SK-N-SH (cell line): ENCODE measurements around the gene TMCC2. TPM values are rescaled to one million over a fixed set of nuclear protein-coding genes. Genes with fewer than 3 reads are reported as not detected.

Source experiments
- CTCF ChIA-PET: fragments of 300-600, 350-600 bp; formaldehyde crosslinking; extraction: SDS; loops from one replicate; lab custom pipeline; 2021; lab: Yijun Ruan, JAX
- POLR2A ChIA-PET: fragments of 350-600 bp; sonication (Branson Sonifier 250); formaldehyde crosslinking; extraction: SDS; loops from one replicate; lab custom pipeline; 2020; ENCODE audit warnings: antibody characterized with exemption, inconsistent platforms; lab: Yijun Ruan, JAX
- DNase-seq: peaks from one replicate; pipeline ENCODE4 v3.0.0; 2012
- H2AFZ ChIP-seq: fragments of 200-600 bp; sonication (generic); 2 replicates; pipeline ENCODE4 v1.8.1; 2016; ENCODE audit warnings: antibody characterized with exemption, mild to moderate bottlenecking, low read depth
- H3F3A ChIP-seq: fragments of 200-600 bp; sonication (generic); replicated peaks from 2 replicates; pipeline ENCODE3; 2016; ENCODE audit warnings: antibody characterized with exemption, mild to moderate bottlenecking; ENCODE audit not compliant: insufficient read depth
- H3K27ac ChIP-seq, 2 experiments: fragments of 200-500 bp in 1 of 2; fragments of 200-600 bp in 1 of 2; sonication (Bioruptor generic) in 1 of 2; sonication (generic), shearing (Covaris generic) in 1 of 2; 2 replicates each; pipeline versions ENCODE4 v1.5.1 to v1.6.1; 2014 to 2016; ENCODE audit warnings: low read depth in 2 of 2, inconsistent platforms in 1 of 2, low read length in 1 of 2, mild to moderate bottlenecking in 1 of 2, mixed read lengths in 1 of 2
- H3K27me3 ChIP-seq: fragments of 200-600 bp; sonication (generic), shearing (Covaris generic); 2 replicates; pipeline ENCODE4 v1.6.1; 2016; ENCODE audit warnings: mixed run types; ENCODE audit not compliant: insufficient read depth
- H3K36me3 ChIP-seq, 2 experiments: fragments of 200-500 bp in 1 of 2; fragments of 200-600 bp in 1 of 2; sonication (Bioruptor generic) in 1 of 2; sonication (generic) in 1 of 2; replicated peaks in 1 of 2; 2 replicates each; pipeline versions ENCODE3 to v1.5.1; 2014 to 2016; ENCODE audit warnings: low read length in 1 of 2, mild to moderate bottlenecking in 1 of 2; ENCODE audit not compliant: insufficient read depth in 2 of 2, control insufficient read depth in 1 of 2
- H3K4me1 ChIP-seq, 2 experiments: fragments of 200-500 bp in 1 of 2; fragments of 200-600 bp in 1 of 2; sonication (Bioruptor generic) in 1 of 2; sonication (generic), shearing (Covaris generic) in 1 of 2; 2 replicates each; pipeline versions ENCODE4 v1.5.1 to v1.6.1; 2014 to 2016; ENCODE audit warnings: low read depth in 1 of 2, low read length in 1 of 2, mixed run types in 1 of 2; ENCODE audit not compliant: insufficient read depth in 2 of 2, control insufficient read depth in 1 of 2
- H3K4me2 ChIP-seq: fragments of 200-600 bp; sonication (generic), shearing (Covaris generic); 2 replicates; pipeline ENCODE4 v1.6.1; 2017; ENCODE audit warnings: mixed run types
- H3K4me3 ChIP-seq, 2 experiments: fragments of 200-500 bp in 1 of 2; fragments of 200-600 bp in 1 of 2; sonication (Bioruptor generic) in 1 of 2; sonication (generic), shearing (Covaris generic) in 1 of 2; 2 replicates each; pipeline versions ENCODE4 v1.5.1 to v1.8.1; 2014 to 2016; ENCODE audit warnings: low read depth in 2 of 2, inconsistent platforms in 1 of 2, low read length in 1 of 2, mild to moderate bottlenecking in 1 of 2, mixed read lengths in 1 of 2, moderate library complexity in 1 of 2
- H3K79me2 ChIP-seq: fragments of 200-600 bp; sonication (generic); 2 replicates; pipeline ENCODE4 v1.8.1; 2017; ENCODE audit warnings: mild to moderate bottlenecking; ENCODE audit not compliant: insufficient read depth
- H3K9ac ChIP-seq: fragments of 200-600 bp; sonication (generic); 2 replicates; pipeline ENCODE4 v1.6.1; 2017; ENCODE audit warnings: mixed run types
- H3K9me2 ChIP-seq: fragments of 200-600 bp; sonication (generic); 2 replicates; pipeline ENCODE4 v1.6.1; 2017; ENCODE audit warnings: mixed run types
- H3K9me3 ChIP-seq: fragments of 200-600 bp; sonication (generic); 2 replicates; pipeline ENCODE4 v1.6.1; 2017; ENCODE audit warnings: mixed run types, mild to moderate bottlenecking, moderate library complexity
- H4K20me1 ChIP-seq: fragments of 200-600 bp; sonication (generic); 2 replicates; pipeline ENCODE4 v1.6.1; 2017; ENCODE audit warnings: mild to moderate bottlenecking, mixed run types; ENCODE audit not compliant: insufficient read depth
- CHD2 ChIP-seq: fragments of 150-350 bp; IDR thresholded peaks from 2 replicates; pipeline ENCODE4 v1.6.1; 2018; ENCODE audit warnings: low read length; ENCODE audit not compliant: partially characterized antibody
- ELF1 ChIP-seq: IDR thresholded peaks from 2 replicates; pipeline ENCODE4 v1.4.0; 2012
- FOXJ3 ChIP-seq: sonication (generic); formaldehyde crosslinking; IDR thresholded peaks from 2 replicates; pipeline ENCODE4 v1.5.1; 2020; ENCODE audit warnings: mild to moderate bottlenecking, missing genetic modification reagents
- GABPA ChIP-seq: IDR thresholded peaks from 2 replicates; pipeline ENCODE4 v1.4.0; 2012; ENCODE audit warnings: low read depth, mild to moderate bottlenecking
- GATA2 ChIP-seq: sonication (generic); formaldehyde crosslinking; IDR thresholded peaks from 2 replicates; pipeline ENCODE4 v1.5.0; 2020; ENCODE audit warnings: mild to moderate bottlenecking, missing genetic modification reagents
- JUND ChIP-seq: IDR thresholded peaks from 2 replicates; pipeline ENCODE4 v1.4.0; 2012
- MEF2A ChIP-seq: IDR thresholded peaks from 2 replicates; pipeline ENCODE4 v1.4.0; 2012; ENCODE audit warnings: low read depth, borderline replicate concordance
- RXRA ChIP-seq: IDR thresholded peaks from 2 replicates; pipeline ENCODE4 v1.4.0; 2012; ENCODE audit warnings: low read depth, mild to moderate bottlenecking, borderline replicate concordance
- YY1 ChIP-seq: IDR thresholded peaks from 2 replicates; pipeline ENCODE4 v1.4.0; 2012; ENCODE audit warnings: low read depth, mild to moderate bottlenecking
- WGBS: methylation state at CpG from one replicate; pipeline ENCODE4 v1.1.6; 2017; ENCODE audit warnings: low lambda C conversion rate; 5-methylcytosine and 5-hydroxymethylcytosine counted together
- polyA plus RNA-seq, 3 experiments: library from polyadenylated mRNA; depleted of rRNA; stranded (reverse); fragments of >200 nt; gene quantifications; 2 replicates each; pipeline ENCODE4 v1.2.3, GENCODE V29; 2012
- TF ChIP-seq, protein P1 (sequence below): fragments of 200-600 bp; sonication (generic); IDR thresholded peaks from 2 replicates; pipeline ENCODE4 v1.6.1; 2017; ENCODE audit warnings: antibody characterized with exemption, mild to moderate bottlenecking, moderate library complexity
- TF ChIP-seq, protein P2 (sequence below): IDR thresholded peaks from 2 replicates; pipeline ENCODE4 v1.4.0; 2012; ENCODE audit warnings: low read depth, borderline replicate concordance
- TF ChIP-seq, protein P3 (sequence below): IDR thresholded peaks from 2 replicates; pipeline ENCODE4 v1.6.1; 2012; ENCODE audit warnings: mild to moderate bottlenecking, low read depth, low read length, moderate library complexity
- TF ChIP-seq, protein P4 (sequence below): fragments of 150-350 bp; IDR thresholded peaks from 2 replicates; pipeline ENCODE4 v1.6.1; 2016; ENCODE audit warnings: mild to moderate bottlenecking, low read depth, low read length

Gene TMCC2
- polyA plus RNA-seq, 1 of the 3 experiments (the other 2 are of a cell fraction): 6.0 TPM

DNA sequence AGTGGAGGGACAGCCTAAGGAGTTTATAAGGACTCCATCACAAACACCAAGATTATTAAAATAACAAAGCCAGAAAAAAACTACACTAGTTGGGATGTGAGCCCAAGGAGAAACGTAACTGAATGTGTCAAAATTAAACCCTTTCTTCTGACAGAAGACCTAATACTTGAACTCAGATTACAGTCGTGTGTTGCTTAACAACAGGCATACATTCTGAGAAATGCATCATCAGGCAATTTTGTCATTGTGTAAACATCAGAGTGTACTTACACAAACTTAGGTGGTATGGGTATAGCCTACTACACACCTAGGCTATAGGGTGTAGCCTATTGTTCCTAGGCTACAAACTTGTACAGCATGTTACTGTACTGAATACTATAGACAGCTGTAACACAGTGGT, 39.6 kb upstream of the TMCC2 start:
- TF ChIP-seq JUND: no peak
- TF ChIP-seq, protein P1, sequence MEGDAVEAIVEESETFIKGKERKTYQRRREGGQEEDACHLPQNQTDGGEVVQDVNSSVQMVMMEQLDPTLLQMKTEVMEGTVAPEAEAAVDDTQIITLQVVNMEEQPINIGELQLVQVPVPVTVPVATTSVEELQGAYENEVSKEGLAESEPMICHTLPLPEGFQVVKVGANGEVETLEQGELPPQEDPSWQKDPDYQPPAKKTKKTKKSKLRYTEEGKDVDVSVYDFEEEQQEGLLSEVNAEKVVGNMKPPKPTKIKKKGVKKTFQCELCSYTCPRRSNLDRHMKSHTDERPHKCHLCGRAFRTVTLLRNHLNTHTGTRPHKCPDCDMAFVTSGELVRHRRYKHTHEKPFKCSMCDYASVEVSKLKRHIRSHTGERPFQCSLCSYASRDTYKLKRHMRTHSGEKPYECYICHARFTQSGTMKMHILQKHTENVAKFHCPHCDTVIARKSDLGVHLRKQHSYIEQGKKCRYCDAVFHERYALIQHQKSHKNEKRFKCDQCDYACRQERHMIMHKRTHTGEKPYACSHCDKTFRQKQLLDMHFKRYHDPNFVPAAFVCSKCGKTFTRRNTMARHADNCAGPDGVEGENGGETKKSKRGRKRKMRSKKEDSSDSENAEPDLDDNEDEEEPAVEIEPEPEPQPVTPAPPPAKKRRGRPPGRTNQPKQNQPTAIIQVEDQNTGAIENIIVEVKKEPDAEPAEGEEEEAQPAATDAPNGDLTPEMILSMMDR: no peak
- TF ChIP-seq GATA2 (CRISPR knock-in tag): no peak
- no peak for TF ChIP-seq YY1
- TF ChIP-seq CHD2: no peak
- TF ChIP-seq FOXJ3 (CRISPR knock-in tag): no peak
- TF ChIP-seq, protein P2, sequence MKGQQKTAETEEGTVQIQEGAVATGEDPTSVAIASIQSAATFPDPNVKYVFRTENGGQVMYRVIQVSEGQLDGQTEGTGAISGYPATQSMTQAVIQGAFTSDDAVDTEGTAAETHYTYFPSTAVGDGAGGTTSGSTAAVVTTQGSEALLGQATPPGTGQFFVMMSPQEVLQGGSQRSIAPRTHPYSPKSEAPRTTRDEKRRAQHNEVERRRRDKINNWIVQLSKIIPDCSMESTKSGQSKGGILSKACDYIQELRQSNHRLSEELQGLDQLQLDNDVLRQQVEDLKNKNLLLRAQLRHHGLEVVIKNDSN: no peak
- TF ChIP-seq RXRA: no peak
- no peak for TF ChIP-seq ELF1
- TF ChIP-seq, protein P3, sequence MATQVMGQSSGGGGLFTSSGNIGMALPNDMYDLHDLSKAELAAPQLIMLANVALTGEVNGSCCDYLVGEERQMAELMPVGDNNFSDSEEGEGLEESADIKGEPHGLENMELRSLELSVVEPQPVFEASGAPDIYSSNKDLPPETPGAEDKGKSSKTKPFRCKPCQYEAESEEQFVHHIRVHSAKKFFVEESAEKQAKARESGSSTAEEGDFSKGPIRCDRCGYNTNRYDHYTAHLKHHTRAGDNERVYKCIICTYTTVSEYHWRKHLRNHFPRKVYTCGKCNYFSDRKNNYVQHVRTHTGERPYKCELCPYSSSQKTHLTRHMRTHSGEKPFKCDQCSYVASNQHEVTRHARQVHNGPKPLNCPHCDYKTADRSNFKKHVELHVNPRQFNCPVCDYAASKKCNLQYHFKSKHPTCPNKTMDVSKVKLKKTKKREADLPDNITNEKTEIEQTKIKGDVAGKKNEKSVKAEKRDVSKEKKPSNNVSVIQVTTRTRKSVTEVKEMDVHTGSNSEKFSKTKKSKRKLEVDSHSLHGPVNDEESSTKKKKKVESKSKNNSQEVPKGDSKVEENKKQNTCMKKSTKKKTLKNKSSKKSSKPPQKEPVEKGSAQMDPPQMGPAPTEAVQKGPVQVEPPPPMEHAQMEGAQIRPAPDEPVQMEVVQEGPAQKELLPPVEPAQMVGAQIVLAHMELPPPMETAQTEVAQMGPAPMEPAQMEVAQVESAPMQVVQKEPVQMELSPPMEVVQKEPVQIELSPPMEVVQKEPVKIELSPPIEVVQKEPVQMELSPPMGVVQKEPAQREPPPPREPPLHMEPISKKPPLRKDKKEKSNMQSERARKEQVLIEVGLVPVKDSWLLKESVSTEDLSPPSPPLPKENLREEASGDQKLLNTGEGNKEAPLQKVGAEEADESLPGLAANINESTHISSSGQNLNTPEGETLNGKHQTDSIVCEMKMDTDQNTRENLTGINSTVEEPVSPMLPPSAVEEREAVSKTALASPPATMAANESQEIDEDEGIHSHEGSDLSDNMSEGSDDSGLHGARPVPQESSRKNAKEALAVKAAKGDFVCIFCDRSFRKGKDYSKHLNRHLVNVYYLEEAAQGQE: no peak
- TF ChIP-seq, protein P4, sequence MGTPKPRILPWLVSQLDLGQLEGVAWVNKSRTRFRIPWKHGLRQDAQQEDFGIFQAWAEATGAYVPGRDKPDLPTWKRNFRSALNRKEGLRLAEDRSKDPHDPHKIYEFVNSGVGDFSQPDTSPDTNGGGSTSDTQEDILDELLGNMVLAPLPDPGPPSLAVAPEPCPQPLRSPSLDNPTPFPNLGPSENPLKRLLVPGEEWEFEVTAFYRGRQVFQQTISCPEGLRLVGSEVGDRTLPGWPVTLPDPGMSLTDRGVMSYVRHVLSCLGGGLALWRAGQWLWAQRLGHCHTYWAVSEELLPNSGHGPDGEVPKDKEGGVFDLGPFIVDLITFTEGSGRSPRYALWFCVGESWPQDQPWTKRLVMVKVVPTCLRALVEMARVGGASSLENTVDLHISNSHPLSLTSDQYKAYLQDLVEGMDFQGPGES: no peak
- TF ChIP-seq MEF2A: no peak
- TF ChIP-seq GABPA: no peak
- TF ChIP-seq, all 33 proteins: peak for 0
- no peak overlapping the region for H3K4me2 ChIP-seq
- no peaks in the 10 kb centered on the region for H3K9me3 ChIP-seq
- no peak overlapping the region for H3K27ac ChIP-seq
- ChIA-PET CTCF (interaction anchor here (0.9 kb wide), 1 partner anchor 137 kb away, joined by 3 read pairs; no protein-coding TSS in a partner anchor), POLR2A (no interaction called here)
- H2AFZ ChIP-seq: no peak overlapping the region
- peaks cover 3% of the 10 kb centered on the region for H3F3A ChIP-seq
- no peak overlapping the region for H3K9ac ChIP-seq
- H3K4me1 ChIP-seq: peaks cover 13 to 17% of the 10 kb centered on the region in 2 experiments; a peak in 3 of 4 replicates
- H3K79me2 ChIP-seq: peaks cover 42% of the 10 kb centered on the region
- DNase-seq: no peak
- peaks cover 5 to 7% of the 10 kb centered on the region in 2 experiments for H3K36me3 ChIP-seq
- 91% methylated on average over 2 of the region's 2 CpGs for WGBS
- no peaks in the 10 kb centered on the region for H4K20me1 ChIP-seq
- H3K4me3 ChIP-seq: no peak overlapping the region
- H3K9me2 ChIP-seq: no peaks in the 10 kb centered on the region
- no peaks in the 10 kb centered on the region for H3K27me3 ChIP-seq
